Measurements from ENCODE around the gene VSIR. TPM values are rescaled to one million over a fixed set of nuclear protein-coding genes. Genes with fewer than 3 reads are reported as not detected.

Gene VSIR
- total and polyA plus RNA-seq, 9 of the 15 experiments (the other 6 are each of a cell fraction or from before 2014, with no cell fraction given), result 0.14 to 20.5 (median 9.3) TPM

DNA sequence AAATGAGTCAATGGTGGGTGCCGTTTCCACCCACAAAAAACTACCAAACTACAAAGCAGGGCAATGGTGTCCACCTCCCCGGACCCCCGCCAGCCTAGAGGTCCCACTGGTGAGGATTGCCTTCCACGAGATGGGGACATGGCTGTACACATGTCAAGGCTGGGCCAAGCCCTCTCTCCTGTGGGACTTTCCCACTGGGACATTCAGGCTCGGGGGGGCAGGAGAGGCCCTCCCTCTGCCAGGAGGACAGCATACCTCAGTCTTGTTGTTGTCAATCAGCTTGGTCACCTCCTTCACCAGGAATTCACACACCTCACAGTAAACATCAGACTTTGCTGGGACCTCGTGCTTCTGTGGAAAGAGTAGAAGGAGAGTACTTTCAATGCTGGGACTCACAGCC lies 46.7 kb upstream of the VSIR start:
- no peak overlapping the region for H3K9ac ChIP-seq (ENCODE audit: insufficient read depth in 1 of 2, low read depth in 2 of 2, low read length in 2 of 2)
- no peak for ATAC-seq
- no peak for DNase-seq (ENCODE audit: extremely low read depth in 1 of 4, low spot score in 3 of 4)
- no peaks in the 10 kb centered on the region for H3K27me3 ChIP-seq (ENCODE audit: control insufficient read depth in 2 of 2, insufficient read depth in 2 of 2, low read length in 2 of 2)
- intact Hi-C loops (cut with micrococcal nuclease), result no loop called here
- TF ChIP-seq ZBTB34 (CRISPR knock-in tag; IDR thresholded peaks at IDR 0.05) (no peak), ZNF740 (CRISPR knock-in tag; IDR thresholded peaks at IDR 0.05) (peak; percentile 69; the same call in 1 of the 2 replicates), ZNF740 (tag; IDR thresholded peaks at IDR 0.05) (no peak), HMGXB4 (CRISPR knock-in tag; IDR thresholded peaks at IDR 0.05) (no peak), STAT5B (CRISPR knock-in tag; IDR thresholded peaks at IDR 0.05) (no peak), HMGN3 (IDR thresholded peaks at IDR 0.05; ENCODE audit: borderline replicate concordance, extremely low read depth, insufficient read length, low read depth, low read length) (no peak), NELFE (IDR thresholded peaks at IDR 0.05; ENCODE audit: insufficient read depth, insufficient read length) (no peak)
- POLR2A ChIA-PET, result interaction anchor here (2.4 kb wide), 1 partner anchor 10 kb away, joined by 8 read pairs; no protein-coding TSS in a partner anchor
- 87% methylated on average over 6 of the region's 6 CpGs for WGBS (ENCODE audit: insufficient coverage, low coverage, missing lambda C conversion rate)
- peaks cover 0 to 12% of the 10 kb centered on the region in 2 experiments; a peak in 1 of 5 replicates for H3K4me1 ChIP-seq (replicated peaks in 1 of 2; ENCODE audit: control insufficient read depth in 2 of 2, insufficient read depth in 2 of 2, low read length in 2 of 2)
- H3K4me2 ChIP-seq (ENCODE audit: insufficient read depth, low read length), result no peak overlapping the region
- FAIRE-seq, result no peak
- CTCF ChIA-PET (ENCODE audit: low intra/inter-chr PET ratio), result interaction anchor here (0.6 kb wide), 1 partner anchor 520 kb away, joined by 3 read pairs; no protein-coding TSS in a partner anchor
- H3K79me2 ChIP-seq (ENCODE audit: control insufficient read depth, insufficient read depth, low read length), result no peaks in the 10 kb centered on the region
- no peaks in the 10 kb centered on the region for H3K9me3 ChIP-seq (replicated peaks; ENCODE audit: control insufficient read depth, insufficient read depth, low read depth, low read length)
- BruUV-seq (replicated peaks), result no TSS peak
- no peak overlapping the region for H3K4me3 ChIP-seq
- peaks cover 3% of the 10 kb centered on the region; the same call in 1 of the 2 replicates for H4K20me1 ChIP-seq (replicated peaks; ENCODE audit: control insufficient read depth, insufficient read depth, low read length)
- H2AFZ ChIP-seq (ENCODE audit: low read depth, low read length), result no peak overlapping the region
- no peak overlapping the region for H3K27ac ChIP-seq (ENCODE audit: extremely low read depth, low read depth, low read length)
- no peaks in the 10 kb centered on the region for H3K9me1 ChIP-seq (ENCODE audit: control insufficient read depth, insufficient read depth, low read length)
- peaks cover 98% of the 10 kb centered on the region for H3K36me3 ChIP-seq (ENCODE audit: control insufficient read depth, insufficient read depth, low read length)
- in situ Hi-C loops (cut with MboI), result loop anchor here (10.0 kb wide), 1 partner anchor 435 kb away; no protein-coding TSS in a partner anchor
